Kasumi-1 (cell line): ENCODE measurements around the gene ABCG4.
"Not testable (repeated sequence)": the region's sequence is repeated elsewhere in the genome, so short reads cannot be mapped to it uniquely, and the experiment has no call there.

Experiments used
- DNase-seq, 2 experiments: peaks; one replicate each; lab custom pipeline; 2025; lab: John Stamatoyannopoulos, UW

ABCG4 gene

GRCh38 chr11:119153049-119153818 lies 4.4 kb downstream of the ABCG4 start:
- peak in 1 of 2 experiments; percentile 12 for DNase-seq

GRCh38 chr11:119154178-119154577 lies 5.3 kb downstream of the ABCG4 start:
- DNase-seq = no peak

GRCh38 chr11:119155733-119156492 lies 7.1 kb downstream of the ABCG4 start:
- DNase-seq = no peak

- no peak for DNase-seq
These were observed 7.6 kb downstream of the ABCG4 start for GRCh38 chr11:119156496-119156895.

- DNase-seq = no peak
These were observed 8.2 kb downstream of the ABCG4 start for GRCh38 chr11:119157063-119157462.

GRCh38 chr11:119158467-119158866 lies 9.6 kb downstream of the ABCG4 start:
- no peak for DNase-seq

GRCh38 chr11:119160151-119160550 lies 11.3 kb downstream of the ABCG4 start:
- DNase-seq = no peak

- no peak for DNase-seq
These were observed 13.0 kb downstream of the ABCG4 start for GRCh38 chr11:119161871-119162270.

GRCh38 chr11:119166368-119167076 lies 17.7 kb downstream of the ABCG4 start:
- DNase-seq = no peak

GRCh38 chr11:119167077-119167458 lies 18.2 kb downstream of the ABCG4 start:
- not testable (repeated sequence) for DNase-seq

- no peak for DNase-seq
These were observed 19.1 kb downstream of the ABCG4 start for GRCh38 chr11:119167933-119168332.

- DNase-seq = peak; percentile 80 to 83
These were observed 19.8 kb downstream of the ABCG4 start, which contains the start of gene NLRX1 for GRCh38 chr11:119168471-119169281. NLRX1 (plus strand) TSS chr11:119168725; CDS start chr11:119171404, 2,679 bp downstream.

- peak; percentile 29 to 38 for DNase-seq
These were observed 20.4 kb downstream of the ABCG4 start for GRCh38 chr11:119169282-119169719.

- peak; percentile 75 to 84 for DNase-seq
These were observed 23.7 kb downstream of the ABCG4 start for GRCh38 chr11:119172513-119172912.

- DNase-seq = no peak
These were observed 24.6 kb downstream of the ABCG4 start for GRCh38 chr11:119173453-119173852.

GRCh38 chr11:119175493-119176077 lies 26.7 kb downstream of the ABCG4 start:
- DNase-seq = no peak

- DNase-seq = peak; percentile 65 to 73
These were observed 29.4 kb downstream of the ABCG4 start for GRCh38 chr11:119178166-119178680.

- DNase-seq = no peak
These were observed 30.5 kb downstream of the ABCG4 start for GRCh38 chr11:119179342-119179741.

GRCh38 chr11:119179983-119180382 lies 31.1 kb downstream of the ABCG4 start:
- no peak for DNase-seq

- no peak for DNase-seq
These were observed 32.2 kb downstream of the ABCG4 start for GRCh38 chr11:119180729-119181676.
